MCF 10A (cell line): Measurements from ENCODE around the gene GRM6. TPM values are rescaled to one million over a fixed set of nuclear protein-coding genes. Genes with fewer than 3 reads are reported as not detected.

ENCODE experiments used
- BruUV-seq: library from RNA; stranded (reverse); fragments of 400-500 nt; replicated peaks from 2 replicates; lab custom pipeline; 2021; lab: Mats Ljungman, UMichigan
- CTCF ChIA-PET: fragments of 300-600 bp; sonication (Branson Sonifier 250); formaldehyde crosslinking; extraction: SDS; loops from one replicate; lab custom pipeline; 2021; ENCODE audit warnings: antibody characterized with exemption, inconsistent platforms; lab: Yijun Ruan, JAX
- POLR2A ChIA-PET: fragments of 300-600, 350-650 bp; sonication (Branson Sonifier 250); formaldehyde crosslinking; extraction: SDS; loops from one replicate; lab custom pipeline; 2020; ENCODE audit warnings: antibody characterized with exemption, inconsistent platforms; lab: Yijun Ruan, JAX
- DNase-seq: peaks from one replicate; pipeline ENCODE4 v3.0.0-alpha.2; 2018; ENCODE audit not compliant: unreplicated experiment
- H3K27ac Mint-ChIP-seq: one replicate; pipeline ENCODE4 v1.8.0; 2022; ENCODE audit warnings: mild to moderate bottlenecking, low read depth, mixed read lengths; ENCODE audit not compliant: unreplicated experiment
- H3K27me3 Mint-ChIP-seq: one replicate; pipeline ENCODE4 v1.8.0; 2022; ENCODE audit warnings: mixed read lengths; ENCODE audit not compliant: insufficient read depth, unreplicated experiment
- H3K36me3 Mint-ChIP-seq: one replicate; pipeline ENCODE4 v1.8.0; 2022; ENCODE audit warnings: mild to moderate bottlenecking, moderate library complexity, mixed read lengths; ENCODE audit not compliant: insufficient read depth, unreplicated experiment
- H3K4me1 Mint-ChIP-seq: one replicate; pipeline ENCODE4 v1.8.0; 2022; ENCODE audit warnings: mixed read lengths; ENCODE audit not compliant: insufficient read depth, unreplicated experiment
- H3K4me3 Mint-ChIP-seq: one replicate; pipeline ENCODE4 v1.8.0; 2022; ENCODE audit warnings: mild to moderate bottlenecking, moderate library complexity, mixed read lengths; ENCODE audit not compliant: unreplicated experiment
- H3K9me3 Mint-ChIP-seq: one replicate; pipeline ENCODE4 v1.8.0; 2022; ENCODE audit warnings: mixed read lengths; ENCODE audit not compliant: unreplicated experiment
- CTCF ChIP-seq: fragments of 200-600 bp; IDR thresholded peaks from one replicate; pipeline ENCODE4 v1.8.0; 2022; ENCODE audit warnings: antibody characterized with exemption, mild to moderate bottlenecking; ENCODE audit not compliant: unreplicated experiment
- intact Hi-C: fragments of 100-400 bp; cut with micrococcal nuclease; formaldehyde crosslinking; loops from 2 replicates; pipeline ENCODE4 v1.14.1; 2022
- total RNA-seq: library from RNA; stranded (reverse); gene quantifications from 2 replicates; pipeline ENCODE4 v1.2.3, GENCODE V29; 2022

Gene GRM6
- total RNA-seq, 1 experiment from 2014 or later: not detected

- H3K36me3 Mint-ChIP-seq: no peaks in the 10 kb centered on the region
- no TSS peak for BruUV-seq
- DNase-seq: no peak
- no peaks in the 10 kb centered on the region for H3K27me3 Mint-ChIP-seq
- H3K4me3 Mint-ChIP-seq: no peak overlapping the region
- peaks cover 62% of the 10 kb centered on the region for H3K9me3 Mint-ChIP-seq
- POLR2A ChIA-PET: interaction anchor here (0.6 to 0.8 kb wide), 3 partner anchors 248 to 704 kb away, joined by 3 read pairs; no protein-coding TSS in a partner anchor
- intact Hi-C loops: no loop called here
- no peak overlapping the region for H3K27ac Mint-ChIP-seq
- no peak for TF ChIP-seq CTCF
- CTCF ChIA-PET: no interaction called here
- H3K4me1 Mint-ChIP-seq: no peaks in the 10 kb centered on the region
Observed at GRCh38 chr5:178992291-178992895, 2.7 kb downstream of the GRM6 start.

GRCh38 chr5:178991190-178992145 is 3.7 kb downstream of the GRM6 start:
- Mint-ChIP-seq H3K4me3 (no peak overlapping the region), H3K4me1 (no peaks in the 10 kb centered on the region), H3K27ac (no peak overlapping the region), H3K36me3 (no peaks in the 10 kb centered on the region), H3K27me3 (no peaks in the 10 kb centered on the region), H3K9me3 (peaks cover 57% of the 10 kb centered on the region)
- ChIA-PET CTCF (interaction anchor here (0.6 kb wide), 1 partner anchor 36 kb away, joined by 3 read pairs; no protein-coding TSS in a partner anchor), POLR2A (no interaction called here)
- BruUV-seq: no TSS peak
- TF ChIP-seq CTCF: no peak
- intact Hi-C loops: no loop called here
- DNase-seq: no peak

- Mint-ChIP-seq H3K36me3 (no peaks in the 10 kb centered on the region), H3K27ac (no peak overlapping the region), H3K4me3 (no peak overlapping the region), H3K27me3 (no peaks in the 10 kb centered on the region), H3K9me3 (peaks cover 49% of the 10 kb centered on the region), H3K4me1 (no peaks in the 10 kb centered on the region)
- no peak for TF ChIP-seq CTCF
- ChIA-PET POLR2A (no interaction called here), CTCF (no interaction called here)
- no TSS peak for BruUV-seq
- intact Hi-C loops: no loop called here
- no peak for DNase-seq
Observed at GRCh38 chr5:178990491-178990890, 4.6 kb downstream of the GRM6 start.

GRCh38 chr5:178989311-178989710 is 5.8 kb downstream of the GRM6 start:
- no peaks in the 10 kb centered on the region for H3K27me3 Mint-ChIP-seq
- TF ChIP-seq CTCF: no peak
- ChIA-PET POLR2A (no interaction called here), CTCF (interaction anchor here (0.6 kb wide), 3 partner anchors 16 to 678 kb away, joined by 3 read pairs; no protein-coding TSS in a partner anchor)
- no peak for DNase-seq
- H3K4me1 Mint-ChIP-seq: no peaks in the 10 kb centered on the region
- H3K9me3 Mint-ChIP-seq: peaks cover 44% of the 10 kb centered on the region
- H3K36me3 Mint-ChIP-seq: no peaks in the 10 kb centered on the region
- no TSS peak for BruUV-seq
- no peak overlapping the region for H3K4me3 Mint-ChIP-seq
- no peak overlapping the region for H3K27ac Mint-ChIP-seq
- intact Hi-C loops: no loop called here
